GM19240 (cell line): ENCODE results near the gene WWOX.

Experiments used
- DNase-seq: peaks from one replicate; pipeline ENCODE4 v3.0.0; 2011; ENCODE audit warnings: low spot score; ENCODE audit not compliant: insufficient read length

WWOX gene

DNA sequence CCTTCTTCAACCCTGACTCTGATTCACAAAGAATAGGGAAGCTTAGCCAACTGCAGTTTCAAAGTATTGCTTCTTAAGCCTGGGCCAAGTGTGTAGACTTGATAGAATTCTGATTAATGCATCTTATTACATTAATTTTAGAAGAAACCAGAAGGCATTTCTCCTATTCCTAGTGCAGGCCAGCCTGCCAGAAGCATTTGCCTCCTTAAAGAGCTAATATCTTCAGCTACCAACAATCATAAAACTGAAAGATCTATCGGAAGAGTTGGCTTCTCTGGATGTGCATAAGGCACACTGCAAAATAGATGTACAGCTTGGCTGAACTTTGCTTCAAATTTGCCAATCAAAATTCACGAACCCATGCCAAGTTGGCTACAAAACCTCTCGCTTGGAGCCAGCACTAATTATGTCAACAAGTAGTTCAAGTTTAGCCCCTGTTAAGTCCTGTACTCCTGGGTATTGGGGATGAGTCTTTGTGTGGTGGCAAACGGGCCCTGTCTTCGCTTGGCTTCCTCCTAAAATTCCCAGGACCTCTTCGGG is 717.8 kb downstream of the WWOX start:
- DNase-seq = no peak

DNA sequence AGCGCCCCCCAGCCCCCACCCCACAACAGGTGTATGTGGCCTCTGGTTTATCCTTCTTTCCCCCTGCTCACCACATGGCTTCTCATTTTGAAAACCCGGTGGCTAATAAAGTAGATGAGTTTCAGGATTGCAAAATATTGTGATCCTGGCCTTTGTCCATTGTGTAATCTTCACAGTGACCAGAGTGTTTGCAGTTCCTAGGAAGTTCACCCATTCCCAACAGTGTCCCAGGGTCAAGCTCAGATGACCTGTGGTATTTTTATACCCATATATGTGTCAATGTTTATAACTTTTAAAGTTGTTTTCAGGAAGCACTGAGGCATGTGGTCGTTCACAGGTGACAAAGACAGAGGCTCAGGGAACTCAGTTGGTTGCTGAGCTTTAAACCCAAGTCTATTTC is 721.9 kb downstream of the WWOX start:
- DNase-seq = no peak

DNA sequence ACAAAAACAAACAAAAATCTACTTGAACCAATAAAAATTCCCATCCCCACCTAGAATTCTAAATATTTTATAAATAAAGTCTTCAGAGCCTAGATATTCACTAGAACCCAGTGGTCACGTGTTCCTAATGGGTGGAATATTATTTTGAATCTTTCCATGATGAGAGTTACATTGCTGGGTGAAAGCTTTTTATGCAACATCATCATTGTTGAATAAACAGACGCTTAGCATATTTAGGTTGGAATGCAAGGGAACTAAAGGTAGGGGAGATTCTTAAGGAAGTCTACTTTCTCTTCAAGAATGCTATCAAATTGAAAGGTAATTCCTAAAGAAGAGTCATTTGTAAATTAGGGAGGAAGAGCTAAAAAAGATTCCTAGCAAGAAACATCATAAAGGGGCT is 723.1 kb downstream of the WWOX start:
- DNase-seq = no peak

DNA sequence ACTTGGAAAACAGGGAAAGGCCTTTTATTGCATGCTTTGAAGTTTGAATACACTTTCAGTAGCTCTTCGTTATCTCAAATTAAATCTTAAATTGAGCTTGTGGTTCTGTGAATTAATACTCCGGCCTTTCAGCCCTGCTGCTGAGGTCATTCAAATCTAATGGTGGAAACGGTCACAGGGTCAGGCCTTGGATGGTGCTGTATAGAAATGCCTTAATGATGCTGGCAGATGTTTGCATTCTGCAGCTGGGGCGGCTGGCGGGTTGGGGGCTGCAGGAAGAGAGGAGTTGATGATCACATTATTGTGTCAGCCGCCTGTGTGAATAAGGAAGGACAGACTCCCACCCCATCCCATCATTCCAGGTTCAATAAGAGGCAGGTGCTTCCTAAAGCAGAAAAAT is 723.6 kb downstream of the WWOX start:
- DNase-seq = no peak

DNA sequence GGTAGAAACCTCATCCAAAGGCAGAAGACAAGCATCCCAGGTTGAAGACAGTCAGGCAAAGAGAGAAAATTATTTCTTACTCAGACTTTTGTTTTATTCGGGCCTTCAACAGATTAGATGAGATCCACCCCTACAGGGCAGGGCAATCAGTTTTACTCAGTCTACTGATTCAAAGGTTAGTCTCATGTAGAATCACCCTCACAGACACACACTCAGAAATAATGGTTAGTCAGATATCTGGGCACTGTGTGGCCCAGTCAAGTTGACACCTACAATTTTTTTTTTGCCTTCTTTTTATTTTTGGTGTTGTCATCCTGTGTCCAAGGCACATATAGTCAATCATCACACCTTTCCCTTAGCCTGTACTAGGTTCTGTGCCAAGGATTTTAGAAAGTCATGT is 729.8 kb downstream of the WWOX start:
- DNase-seq = no peak

DNA sequence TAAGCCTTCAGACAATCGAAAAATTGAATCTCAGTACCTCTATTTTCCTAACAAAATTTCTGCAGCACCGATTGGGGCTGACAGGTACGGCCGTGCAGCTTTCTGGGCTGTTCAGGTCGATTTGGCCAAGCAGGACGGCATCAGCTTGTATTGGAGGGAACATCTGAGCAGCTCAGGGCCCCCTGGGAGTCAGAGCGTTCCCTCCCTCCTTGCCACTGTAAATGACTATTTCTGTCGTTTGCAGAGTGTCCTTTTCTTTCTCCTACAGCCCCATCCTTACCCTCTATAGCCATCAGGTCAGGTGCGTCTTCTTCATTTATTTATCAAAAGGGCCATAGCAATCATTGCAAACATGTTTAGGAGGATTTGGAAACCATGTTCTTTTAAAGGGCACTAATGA is 731.1 kb downstream of the WWOX start:
- DNase-seq = no peak

DNA sequence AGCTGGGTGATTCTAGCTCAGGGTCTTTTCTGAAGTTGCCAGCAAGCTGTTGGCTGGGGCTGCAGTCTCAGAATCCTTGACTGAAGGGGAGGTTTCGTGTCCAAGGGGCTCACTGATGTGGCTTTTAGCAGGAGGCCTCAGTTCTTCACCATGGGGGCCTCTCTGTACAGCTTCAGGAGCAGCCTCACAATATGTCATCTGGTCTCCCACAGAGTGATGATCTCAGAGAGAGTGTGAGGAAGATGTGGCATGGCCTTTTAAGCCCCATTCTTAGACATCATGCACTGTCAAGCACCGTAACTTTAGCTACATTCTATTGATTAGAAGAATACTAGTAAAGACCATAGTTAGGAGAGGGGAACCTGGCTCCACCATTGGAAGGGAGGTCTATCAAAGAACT is 732.6 kb downstream of the WWOX start:
- no peak for DNase-seq

DNA sequence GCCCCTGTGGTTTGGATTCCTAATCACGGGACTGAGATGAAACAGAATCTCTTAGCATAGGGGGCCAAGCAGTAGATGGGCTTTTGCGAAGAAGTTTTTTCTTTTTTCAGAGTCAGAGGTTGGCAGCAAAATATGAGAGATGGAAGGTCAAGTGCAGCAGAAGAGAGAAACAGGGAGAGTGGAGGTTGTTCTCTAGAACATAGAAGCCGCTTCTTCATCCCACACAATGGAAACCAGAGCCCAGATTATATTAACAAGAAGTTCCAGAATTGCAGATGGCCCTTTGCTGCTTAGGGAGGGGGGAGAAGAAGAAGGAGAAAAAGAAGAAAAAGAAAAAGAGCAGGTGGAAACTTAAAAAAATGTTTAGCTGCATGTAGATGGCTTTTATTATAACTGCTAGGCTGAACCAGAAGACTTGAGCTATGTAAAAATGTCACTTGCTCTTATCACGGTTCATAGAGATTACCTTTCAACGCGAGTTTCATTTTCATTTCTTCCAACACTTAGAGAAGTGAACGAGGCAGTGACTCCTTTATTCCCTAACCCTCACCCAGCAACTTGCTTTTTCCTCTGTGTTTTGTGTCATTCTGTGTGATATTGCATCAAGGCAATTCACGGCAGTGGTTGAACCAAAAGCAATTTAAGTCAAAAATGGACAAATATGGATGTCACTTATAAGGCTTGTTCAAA is 737.5 kb downstream of the WWOX start:
- no peak for DNase-seq

DNA sequence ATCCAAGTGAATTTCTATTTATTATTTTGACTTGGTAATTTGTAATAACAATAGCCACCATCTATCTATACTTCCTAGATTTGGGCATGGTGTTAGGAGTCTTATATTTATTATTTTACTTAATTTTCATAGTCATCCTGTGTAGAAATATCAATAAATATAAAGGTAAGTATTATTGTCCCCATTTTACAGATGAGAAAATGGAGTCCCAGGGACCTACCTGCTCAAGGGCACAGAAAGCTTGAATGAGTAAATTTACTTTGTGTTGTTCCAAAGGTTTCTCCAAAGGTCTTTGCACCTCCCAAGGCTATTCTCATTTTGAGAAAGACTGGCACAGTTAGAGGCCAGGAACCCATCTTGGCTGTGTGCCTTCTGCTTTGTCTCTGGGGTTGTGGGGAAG is 738.3 kb downstream of the WWOX start:
- no peak for DNase-seq

DNA sequence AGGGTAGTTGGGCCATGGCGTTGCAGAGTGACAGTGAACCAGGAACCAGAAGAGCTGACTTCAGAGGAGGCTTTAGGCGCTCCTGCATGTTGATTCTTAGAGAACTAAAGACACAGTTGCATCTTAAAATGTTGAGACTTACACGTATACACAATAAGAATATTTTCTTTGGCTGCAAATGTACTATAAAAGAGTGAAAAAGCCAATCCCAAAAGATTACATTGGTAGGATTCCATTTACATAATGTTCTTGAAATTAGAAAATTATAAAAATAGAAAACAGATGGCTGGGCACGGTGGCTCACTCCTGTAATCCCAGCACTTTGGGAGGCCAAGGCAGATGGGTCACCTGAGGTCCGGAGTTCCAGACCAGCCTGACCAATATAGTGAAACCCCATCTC is 738.8 kb downstream of the WWOX start:
- no peak for DNase-seq

DNA sequence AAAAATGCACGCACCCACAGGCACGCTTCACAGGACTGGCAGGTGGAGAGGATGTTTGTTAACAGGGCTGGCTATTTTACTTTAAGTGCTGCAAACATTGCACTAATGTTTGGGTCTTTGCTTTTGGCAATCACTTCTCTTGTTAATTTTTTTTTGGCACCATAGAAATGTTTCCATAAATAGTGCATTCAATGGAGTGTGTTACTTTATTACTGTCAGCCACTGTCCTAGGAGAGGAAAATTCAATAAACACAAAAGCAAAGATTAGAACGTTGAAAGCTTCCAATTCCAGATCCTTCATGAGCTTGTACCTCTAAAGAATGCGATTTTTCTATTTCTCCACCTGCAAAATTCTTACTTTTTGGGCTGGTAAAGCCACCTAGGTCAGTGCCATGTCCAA is 743.5 kb downstream of the WWOX start:
- no peak for DNase-seq

DNA sequence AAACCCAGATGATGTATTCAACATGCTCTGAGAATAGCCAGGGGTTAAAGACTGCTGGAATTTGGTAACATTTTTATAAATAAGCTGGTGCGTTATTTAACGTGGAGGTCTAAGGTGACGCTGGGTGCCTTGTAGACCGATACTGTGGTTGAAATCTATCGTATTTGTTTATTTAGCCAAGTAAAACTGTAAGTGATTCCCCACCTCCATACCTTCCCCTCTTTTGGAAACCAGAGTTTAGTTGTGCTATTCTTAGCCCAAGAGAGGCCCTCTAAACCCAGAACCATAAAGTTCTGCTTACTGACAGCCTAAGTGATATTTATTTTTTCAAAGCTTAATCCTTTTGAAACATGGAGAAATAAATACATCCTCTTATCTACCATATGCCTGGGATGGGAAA is 744.5 kb downstream of the WWOX start:
- no peak for DNase-seq

DNA sequence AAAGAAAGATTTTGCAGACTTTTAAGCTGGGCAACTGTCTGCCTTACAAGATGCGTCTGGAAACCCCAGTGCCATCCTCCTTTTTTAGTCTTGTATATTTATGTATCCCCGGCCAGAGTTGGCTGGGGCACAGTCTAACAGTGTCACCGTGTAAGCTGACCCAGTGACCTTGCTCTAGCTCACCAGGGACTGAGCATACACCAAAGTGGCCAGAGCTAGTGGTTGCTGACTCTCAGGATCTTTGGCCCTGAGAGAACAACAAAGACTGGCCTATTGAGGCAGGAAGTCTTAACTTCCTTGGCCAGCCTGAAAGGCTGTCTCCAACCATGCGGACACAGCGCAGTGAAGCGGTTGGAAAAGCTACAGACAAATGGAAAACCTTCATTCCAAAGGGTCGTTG is 745.2 kb downstream of the WWOX start:
- no peak for DNase-seq

DNA sequence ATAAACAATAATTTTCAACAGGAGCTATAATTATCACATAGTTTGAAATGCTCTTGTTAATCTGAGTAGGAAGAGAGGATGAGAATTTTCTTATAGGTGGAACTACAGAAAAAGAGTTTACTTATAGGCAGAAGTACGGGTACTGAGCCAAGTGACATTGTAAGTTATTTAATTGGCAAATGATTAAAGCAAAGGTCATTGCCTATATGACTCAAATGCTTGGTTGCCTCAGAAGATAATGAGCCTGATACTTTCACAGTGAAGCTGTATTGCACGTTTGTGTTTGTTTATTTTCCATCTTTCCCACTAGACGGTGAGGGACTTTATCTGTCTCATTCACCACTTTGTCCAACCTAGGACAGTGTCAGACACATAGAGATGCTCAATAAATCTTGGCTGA is 751.8 kb downstream of the WWOX start:
- DNase-seq = no peak

DNA sequence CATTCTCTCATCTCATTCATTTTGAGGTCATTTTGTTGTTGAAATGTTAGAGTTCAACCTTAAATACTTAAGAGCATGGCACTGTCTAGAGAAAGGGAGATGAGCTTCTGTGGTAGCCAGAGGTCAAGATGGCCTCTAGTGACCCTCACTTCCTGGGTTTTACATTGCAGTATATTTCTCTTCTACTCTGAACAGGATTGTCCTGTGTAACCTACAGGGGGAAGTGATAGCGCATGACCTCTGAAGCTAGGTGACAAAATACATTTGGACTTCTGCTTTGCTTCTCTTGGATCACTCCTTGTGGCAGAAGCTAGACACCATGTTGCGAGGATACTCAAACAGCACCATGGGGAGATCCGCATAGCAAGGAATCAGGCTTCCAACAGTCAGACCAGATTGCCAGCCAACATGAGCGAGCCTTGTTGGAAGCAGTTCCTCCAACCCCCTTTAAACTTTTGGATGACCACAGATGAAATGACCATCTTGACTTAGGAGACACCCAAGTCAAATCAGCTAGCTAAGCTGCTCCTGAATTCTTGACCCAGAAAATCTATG is 752.7 kb downstream of the WWOX start:
- DNase-seq = no peak

DNA sequence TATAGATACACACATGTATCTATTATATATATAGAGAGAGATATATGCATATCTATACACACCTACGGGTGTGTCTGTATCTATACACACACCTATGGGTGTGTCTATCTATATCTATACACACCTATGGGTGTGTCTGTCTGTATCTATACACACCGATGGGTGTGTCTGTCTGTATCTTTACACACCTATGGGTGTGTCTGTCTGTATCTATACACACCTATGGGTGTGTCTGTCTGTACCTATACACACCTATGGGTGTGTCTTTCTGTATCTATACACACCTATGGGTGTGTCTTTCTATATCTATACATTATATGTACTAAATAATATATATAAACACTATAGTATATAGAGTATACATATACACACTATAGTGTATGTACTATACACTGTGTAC is 762.6 kb downstream of the WWOX start:
- DNase-seq = no peak

DNA sequence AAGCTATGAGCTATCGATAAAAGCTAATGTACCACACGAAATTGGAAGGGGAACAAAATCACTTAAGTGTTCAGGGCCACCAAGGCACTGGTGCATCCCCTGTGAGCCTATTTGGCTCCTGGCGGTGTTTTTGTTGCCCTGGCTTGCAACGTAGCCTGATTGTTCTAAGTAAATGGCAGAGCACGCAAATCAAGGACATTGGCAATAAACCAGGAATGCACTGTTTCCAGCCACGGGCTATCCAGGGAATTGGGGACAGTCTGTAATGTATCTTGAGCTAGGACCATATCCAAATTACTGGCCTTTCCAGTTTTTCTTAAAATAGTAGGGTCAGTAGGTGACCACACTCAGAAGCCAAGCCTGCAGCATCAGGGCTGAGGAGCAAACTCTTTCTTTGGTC is 767.1 kb downstream of the WWOX start:
- DNase-seq = no peak

DNA sequence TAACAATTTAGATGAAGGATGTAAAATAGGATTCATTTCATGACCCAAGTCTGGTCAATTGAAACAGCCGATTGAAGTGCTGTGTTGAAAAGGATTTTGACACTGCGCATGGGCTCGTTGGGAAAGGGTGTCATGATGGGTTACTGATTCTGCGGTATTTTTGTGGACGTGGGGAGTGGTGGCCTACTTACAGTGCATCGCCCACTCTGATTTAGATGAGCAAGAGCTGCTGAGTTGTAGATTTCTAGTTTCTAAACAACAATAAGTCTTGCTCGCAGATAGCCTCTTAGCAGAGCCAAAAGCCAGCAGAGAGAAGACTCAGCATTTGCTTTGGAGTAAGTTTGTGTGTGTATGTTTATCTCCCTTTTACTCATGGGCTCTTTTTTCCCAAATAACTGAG is 770.0 kb downstream of the WWOX start:
- no peak for DNase-seq

DNA sequence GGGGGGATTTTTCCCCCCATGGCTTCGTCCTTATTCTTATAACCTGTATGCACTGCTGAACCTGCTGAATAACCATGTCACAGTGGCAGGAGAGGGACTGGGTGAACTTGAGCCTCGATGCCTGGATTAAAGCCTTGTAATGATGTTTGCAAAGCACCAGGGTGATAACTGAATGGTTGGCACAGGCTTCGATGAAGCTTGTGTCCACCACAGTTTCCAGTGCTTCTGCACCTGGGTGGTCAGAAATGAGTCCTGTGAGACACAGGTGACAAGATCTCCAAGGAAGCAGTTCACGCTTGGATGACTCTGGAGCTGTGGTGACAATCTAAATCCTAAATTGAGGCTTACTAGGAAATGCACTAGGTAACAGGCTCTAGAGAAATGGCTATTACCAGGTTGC is 771.8 kb downstream of the WWOX start:
- DNase-seq = no peak

DNA sequence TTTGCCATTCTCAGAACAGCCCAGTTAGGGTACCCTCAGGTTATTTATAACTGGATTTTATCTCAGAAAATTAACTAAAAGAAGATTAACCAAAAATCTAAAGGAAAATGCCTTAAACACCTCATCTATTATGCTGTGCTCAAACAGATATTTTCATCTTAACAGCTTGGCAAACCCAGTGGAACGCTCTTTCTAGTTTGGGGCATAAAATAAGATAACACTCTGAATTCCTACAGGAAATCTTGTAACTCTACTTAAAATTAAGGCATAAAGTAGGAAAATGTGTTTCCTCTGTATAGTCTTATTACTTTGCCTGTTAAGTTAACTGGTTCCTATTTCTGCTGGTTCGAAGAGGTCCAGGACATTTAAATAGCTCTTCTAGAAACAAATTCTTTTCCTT is 777.2 kb downstream of the WWOX start:
- DNase-seq = no peak

DNA sequence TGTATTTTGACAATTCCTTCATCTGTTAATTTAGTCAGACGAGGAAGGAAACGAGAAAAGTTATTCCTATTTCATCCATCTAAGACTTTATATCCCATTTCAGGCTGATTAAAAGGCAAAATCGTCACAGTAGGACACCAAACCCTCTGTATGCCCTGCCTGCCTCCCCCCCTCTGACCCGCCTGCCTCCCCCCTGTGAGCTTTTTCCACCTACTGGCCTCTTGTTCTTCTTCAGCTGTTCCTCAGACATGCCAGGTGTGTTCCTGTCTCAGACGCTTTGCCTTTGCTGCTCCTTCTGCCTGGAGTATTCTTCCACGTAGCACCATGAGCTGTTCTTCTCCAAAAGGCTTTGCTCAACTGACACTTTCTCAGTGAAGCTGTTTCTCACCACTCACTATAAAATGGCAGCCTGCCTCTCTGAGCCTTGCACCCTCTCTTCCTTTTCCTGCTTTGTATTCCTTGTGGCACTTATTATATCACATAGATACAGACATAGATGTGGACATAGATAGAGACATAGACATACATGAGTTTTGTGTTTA is 777.7 kb downstream of the WWOX start:
- no peak for DNase-seq

DNA sequence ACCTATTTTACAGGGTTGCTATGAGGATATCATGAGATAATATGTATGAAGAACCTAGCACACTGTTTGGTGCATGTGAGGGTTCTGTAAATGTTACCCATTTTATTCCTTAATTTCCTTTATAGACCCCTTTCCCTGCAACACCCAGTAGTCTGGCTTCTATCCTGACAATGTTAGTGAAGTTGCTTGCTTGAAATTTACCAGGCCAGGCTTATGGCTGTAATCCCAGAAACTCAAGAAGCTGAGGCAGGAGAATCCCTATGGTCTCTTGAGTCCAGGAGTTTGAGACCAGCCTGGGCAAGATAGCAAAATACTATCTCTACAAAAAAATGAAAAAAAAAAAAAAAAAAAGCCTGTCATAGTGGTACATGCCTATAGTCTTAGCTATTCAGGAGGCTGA is 779.1 kb downstream of the WWOX start:
- DNase-seq = no peak

DNA sequence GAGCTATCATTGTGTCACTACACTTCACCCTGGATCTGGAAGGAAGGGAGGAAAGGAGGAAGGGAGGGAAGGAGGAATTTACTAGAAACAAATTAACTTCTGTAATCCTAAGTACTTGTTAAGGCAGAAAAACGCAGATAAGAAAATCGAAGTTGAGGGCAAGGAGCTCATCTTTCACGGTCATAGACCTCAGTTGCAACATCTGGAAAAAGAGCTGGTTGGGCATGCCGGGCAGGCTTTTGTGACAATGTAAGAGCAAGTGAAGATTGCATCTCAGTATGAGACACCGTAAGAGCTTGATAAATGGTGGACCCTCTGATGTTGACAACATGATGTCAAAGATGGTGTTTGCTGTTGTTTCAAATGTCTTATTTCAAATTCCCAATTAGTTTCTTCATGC is 779.6 kb downstream of the WWOX start:
- no peak for DNase-seq
